Raji (cell line): ENCODE measurements around the gene TMEM229A.

Experiments used
- POLR2A ChIP-seq: IDR thresholded peaks from 2 replicates; pipeline ENCODE4 v1.6.1; 2011; ENCODE audit warnings: low read depth, low read length, control low read depth; ENCODE audit not compliant: insufficient read depth

TMEM229A gene

DNA sequence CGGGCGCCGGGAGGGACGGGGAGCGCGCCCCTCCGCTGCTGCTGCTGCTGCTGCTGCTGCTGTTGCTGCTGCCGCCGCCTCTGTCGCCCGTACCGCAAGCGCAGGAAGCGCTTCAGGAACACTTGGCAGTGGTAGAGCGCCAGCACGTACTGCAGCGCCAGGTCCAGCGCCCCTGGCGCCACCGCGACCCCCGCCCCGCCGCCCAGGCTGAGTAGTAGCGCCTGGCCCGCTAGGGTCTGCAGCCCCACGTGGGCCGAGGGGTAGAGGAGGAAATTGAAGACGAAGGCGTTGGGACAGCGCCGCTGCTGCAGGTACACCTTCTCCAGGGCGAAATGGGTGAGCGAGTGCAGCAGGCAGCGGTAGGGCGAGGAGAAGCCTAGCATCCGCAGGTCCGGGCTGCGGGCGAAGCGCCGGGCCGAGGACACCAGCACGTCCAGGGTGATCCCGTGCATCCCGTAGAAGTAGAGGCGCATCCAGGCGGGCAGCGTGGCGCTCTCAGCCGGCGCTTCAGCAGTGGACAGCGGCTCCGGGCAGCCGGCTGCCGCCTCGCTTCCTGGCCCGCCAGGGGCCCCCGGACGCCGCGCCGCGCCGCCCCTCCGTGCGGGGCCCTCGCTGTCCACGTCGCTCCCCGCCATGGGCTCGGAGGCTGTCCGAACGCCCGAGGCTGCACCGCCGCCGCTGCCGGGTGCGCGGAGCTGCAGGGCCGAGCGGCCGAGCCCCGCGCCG, at the start of gene TMEM229A:
TMEM229A (minus strand) TSS at position 699 of the 726 bp plus-strand sequence; CDS start at position 635, 64 bp downstream.
- no peak for TF ChIP-seq POLR2A

DNA sequence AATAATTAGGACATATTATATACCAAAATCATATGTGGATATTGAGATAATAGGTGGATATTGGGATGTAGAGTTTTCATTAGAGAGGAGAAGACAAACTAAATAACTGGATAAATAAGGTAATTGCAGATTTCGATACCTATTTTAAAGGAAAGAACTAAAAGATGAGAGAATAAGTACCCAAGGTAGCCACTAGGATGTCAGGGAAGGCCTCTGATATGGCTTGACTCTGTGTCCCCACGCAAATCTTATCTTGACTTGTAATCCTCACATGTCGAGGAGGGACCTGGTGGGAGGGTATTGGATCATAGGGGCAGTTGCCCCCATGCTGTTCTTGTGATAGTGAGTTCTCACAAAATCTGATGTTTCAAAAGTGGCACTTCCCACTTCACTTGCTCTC, 44.7 kb upstream of the TMEM229A start:
- TF ChIP-seq POLR2A: no peak

- no peak for TF ChIP-seq POLR2A
These were observed 44.0 kb upstream of the TMEM229A start for GRCh38 chr7:124076841-124077240.

DNA sequence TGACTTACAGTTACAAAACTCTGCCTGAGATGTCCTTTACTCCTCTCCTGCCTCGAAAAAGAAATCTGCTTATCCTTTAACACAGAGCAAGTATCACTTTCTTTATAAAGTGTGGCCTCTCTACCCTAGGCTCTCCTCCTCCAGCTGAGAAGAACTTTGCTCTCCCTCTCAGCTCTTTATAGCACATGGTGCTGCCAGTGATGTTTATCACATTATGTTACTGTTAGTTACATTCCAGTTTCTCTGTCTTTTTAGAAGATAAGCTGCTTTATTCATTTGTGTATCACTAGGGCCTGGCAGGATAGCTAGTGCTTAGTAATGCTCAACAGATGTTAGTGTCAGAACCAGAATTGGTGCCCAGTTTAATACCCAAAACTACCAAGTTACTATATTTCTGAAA, 41.1 kb upstream of the TMEM229A start:
- TF ChIP-seq POLR2A: no peak

DNA sequence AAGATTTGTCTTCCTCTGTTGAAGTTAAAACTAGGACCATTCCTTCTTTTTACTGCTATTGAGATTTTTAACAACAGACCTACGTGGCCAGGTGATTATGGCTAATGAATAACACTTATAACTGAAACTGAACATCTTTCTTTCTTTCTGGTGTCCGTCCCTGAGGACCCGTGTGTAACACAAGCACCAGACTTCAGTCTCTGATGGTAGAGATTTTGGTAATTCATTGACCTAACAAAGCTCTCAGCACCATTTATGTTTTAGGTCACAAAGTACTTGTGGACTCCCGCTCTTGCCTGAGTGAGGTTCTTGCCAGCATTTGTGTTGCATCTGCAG, 40.4 kb upstream of the TMEM229A start:
- TF ChIP-seq POLR2A: no peak

DNA sequence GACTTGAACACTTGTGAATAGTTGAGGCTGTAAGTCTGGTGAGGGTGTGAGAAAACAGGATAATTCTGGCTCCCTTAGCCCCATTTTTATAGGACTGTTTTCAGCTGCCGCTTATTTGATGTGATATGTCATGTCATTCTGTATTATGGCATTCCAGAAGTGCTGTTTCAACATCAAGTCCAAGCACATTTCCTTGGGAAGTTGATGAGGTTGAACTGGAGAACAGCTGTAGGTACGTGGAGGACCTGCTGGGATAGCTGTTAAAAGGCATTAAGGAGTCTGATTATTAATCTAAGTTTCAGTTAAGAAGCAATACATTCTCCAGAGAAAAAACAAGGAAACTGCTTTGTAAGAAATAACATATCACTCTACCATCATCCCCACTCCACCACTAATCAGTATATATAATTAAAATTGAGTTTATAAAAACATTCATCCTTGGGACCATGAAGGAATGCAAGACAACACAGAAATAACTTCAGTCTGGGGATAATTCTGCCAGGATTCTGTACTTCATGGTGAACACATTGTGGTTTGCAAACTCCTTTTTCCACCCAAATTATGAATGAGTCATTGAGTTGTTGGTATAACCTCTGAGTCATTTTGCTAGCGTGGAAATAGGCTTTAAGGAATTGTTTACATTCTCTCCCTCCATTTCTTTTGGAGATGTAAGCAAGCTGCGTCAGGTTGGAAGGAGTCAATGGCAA, 39.9 kb upstream of the TMEM229A start:
- no peak for TF ChIP-seq POLR2A

DNA sequence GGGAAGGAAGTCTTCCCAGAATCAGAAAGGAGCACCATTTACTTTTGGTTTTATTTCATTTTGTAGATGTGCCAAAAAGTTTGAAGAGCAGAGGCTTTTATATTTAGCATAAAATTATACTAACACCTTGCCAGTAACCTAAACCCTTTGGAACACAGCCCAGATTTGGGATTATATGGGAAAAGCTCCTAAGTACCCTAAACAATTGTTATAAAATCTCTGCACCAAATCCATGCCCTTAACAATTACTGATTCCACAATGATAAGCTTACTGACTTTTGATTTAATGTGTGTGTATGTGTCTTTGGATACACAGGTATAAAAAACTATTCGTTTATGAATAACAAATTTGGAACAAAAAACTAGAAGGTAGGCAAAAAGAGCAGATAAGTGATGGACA, 39.0 kb upstream of the TMEM229A start:
- no peak for TF ChIP-seq POLR2A

- no peak for TF ChIP-seq POLR2A
These were observed 29.3 kb upstream of the TMEM229A start for GRCh38 chr7:124062171-124062570.

GRCh38 chr7:124060528-124060927, 27.7 kb upstream of the TMEM229A start:
- TF ChIP-seq POLR2A: no peak

DNA sequence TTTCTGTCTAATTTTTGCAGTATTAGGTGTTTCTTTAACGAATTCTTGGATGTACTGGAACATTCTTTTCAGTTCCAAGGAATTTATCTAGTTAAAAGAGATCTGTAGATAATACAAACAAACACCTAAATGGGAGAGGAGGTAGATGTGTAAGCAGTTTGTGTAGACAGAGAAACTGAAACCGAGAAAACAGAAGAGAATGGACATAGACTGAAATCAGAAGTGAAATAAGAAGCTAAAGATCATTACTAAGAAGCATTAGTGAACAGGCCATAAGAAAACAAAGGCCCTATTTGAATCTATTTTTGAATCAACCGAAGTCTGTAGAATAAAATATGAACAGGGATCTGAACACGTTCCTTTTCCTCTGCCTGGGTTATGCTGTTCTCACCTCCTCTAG, 26.5 kb upstream of the TMEM229A start:
- TF ChIP-seq POLR2A: no peak

GRCh38 chr7:124058515-124058914, 25.6 kb upstream of the TMEM229A start:
- TF ChIP-seq POLR2A: no peak

GRCh38 chr7:124057872-124058271, 25.0 kb upstream of the TMEM229A start:
- no peak for TF ChIP-seq POLR2A

DNA sequence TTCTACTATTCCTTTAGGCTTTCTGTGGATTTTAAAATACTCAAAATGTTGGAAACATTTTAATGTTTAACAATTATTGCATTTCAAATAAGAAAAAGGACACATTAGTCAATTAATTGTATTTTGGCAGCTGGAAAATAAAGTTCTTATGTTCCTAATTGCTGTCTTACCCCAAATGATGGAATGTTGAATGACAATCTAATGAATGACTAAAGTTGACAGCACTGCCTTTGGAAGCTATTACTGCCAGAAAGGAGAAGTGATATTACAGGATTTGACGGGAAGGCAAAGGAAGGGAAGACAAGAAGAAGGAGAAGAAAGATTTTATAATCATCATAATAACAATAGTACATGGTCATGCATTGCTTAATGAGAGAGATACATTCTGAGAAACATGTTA, 23.4 kb upstream of the TMEM229A start:
- TF ChIP-seq POLR2A: no peak

- TF ChIP-seq POLR2A: no peak
These were observed 19.0 kb upstream of the TMEM229A start for GRCh38 chr7:124051681-124052377.

DNA sequence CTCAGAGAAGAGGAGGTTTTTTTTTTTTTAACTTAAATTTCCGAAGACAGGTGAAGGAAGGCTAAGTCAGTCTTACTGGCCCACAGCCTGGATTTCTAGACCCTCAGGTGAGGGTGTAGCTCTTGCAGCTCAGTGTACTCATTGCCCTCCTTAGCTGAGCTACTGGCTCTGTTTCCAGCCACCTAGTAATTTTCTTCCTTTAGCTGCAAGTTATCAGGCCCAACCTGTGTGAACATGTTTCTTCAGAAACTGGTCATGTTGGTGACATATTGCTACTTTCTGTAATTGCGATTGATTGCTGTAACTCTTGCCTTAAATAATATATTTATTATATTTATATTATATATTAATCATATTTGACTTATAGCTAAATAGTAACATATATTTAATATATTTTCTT, 10.0 kb upstream of the TMEM229A start:
- no peak for TF ChIP-seq POLR2A

DNA sequence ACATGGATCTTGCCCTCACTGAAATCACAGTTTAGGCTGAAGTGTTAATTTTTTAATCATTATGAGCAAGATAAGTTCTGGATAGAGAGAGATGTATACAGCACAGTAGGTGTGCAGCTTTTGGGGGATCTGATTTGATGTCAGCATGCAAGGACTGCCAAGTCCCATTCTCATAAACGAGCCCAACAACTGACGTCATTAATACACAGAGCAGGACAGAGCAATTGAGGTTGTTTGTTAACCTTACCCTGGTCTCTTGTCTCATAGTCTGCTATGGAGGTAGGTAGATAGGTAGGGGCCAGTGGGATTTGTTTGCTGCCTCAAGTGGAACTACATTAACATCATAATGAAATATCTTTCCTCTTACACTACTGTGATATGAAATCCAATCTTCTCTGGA, 8.6 kb upstream of the TMEM229A start:
- TF ChIP-seq POLR2A: no peak

GRCh38 chr7:124035706-124036105, 2.8 kb upstream of the TMEM229A start:
- TF ChIP-seq POLR2A: no peak

GRCh38 chr7:124034754-124035100, 1.9 kb upstream of the TMEM229A start:
- no peak for TF ChIP-seq POLR2A
